Stimulated activated CD8-positive, alpha-beta memory T cell treated with anti-CD3 and anti-CD28 coated beads, Interleukin-7, amount 100 ng/mL, for 48 hours (primary cell): Measurements from ENCODE around the gene HPSE2.

Experiments
- DNase-seq, 2 donors: peaks; one replicate each; pipeline ENCODE4 v3.0.0-alpha.2; 2020; ENCODE audit warnings: low read depth in 1 of 2; ENCODE audit errors: extremely low read depth in 1 of 2

Gene HPSE2

GRCh38 chr10:98855403-98856189 lies 380.1 kb downstream of the HPSE2 start:
- no peak for DNase-seq

GRCh38 chr10:98852686-98853085 lies 383.0 kb downstream of the HPSE2 start:
- DNase-seq = no peak

DNA sequence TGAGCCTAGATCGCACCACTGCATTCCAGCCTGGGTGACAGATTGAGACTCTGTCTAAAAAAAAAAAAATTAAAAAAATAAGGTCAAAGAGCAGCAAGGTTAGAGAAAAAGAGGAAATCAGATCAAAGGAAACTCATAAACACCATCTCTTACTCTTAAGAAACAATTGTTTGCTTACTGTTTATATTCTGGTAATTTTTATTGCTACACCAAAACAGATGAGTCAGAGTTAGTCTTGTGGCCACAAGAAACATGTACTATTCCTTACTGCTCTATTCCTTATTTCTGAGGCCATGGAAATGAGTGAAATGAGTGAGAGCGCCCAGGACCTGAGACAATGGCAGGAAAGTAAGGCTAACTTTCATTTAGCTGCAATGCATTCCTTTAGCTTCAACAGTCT lies 387.3 kb downstream of the HPSE2 start:
- no peak for DNase-seq

GRCh38 chr10:98846787-98847186 lies 388.9 kb downstream of the HPSE2 start:
- DNase-seq = no peak

- DNase-seq = no peak
Measured at GRCh38 chr10:98833542-98833941, 402.1 kb downstream of the HPSE2 start.

DNA sequence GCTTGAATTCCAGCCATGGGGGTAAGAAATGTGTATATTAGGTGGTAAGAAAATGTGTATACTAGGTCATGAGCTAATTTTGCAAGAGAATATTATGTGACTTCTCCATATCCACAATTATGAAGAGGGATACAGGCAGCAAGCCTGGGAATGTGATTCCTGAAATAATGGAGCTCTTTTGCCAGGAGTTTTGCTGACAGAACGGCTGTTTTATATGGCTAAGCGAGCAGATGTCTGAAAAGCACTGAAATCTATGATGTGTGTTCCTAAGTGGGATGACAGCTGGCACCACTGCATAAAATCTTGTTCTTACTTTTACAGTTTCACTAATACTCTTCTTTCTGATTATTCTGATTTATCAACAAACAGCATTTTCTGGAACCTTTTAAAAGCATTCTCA lies 402.9 kb downstream of the HPSE2 start:
- no peak for DNase-seq

DNA sequence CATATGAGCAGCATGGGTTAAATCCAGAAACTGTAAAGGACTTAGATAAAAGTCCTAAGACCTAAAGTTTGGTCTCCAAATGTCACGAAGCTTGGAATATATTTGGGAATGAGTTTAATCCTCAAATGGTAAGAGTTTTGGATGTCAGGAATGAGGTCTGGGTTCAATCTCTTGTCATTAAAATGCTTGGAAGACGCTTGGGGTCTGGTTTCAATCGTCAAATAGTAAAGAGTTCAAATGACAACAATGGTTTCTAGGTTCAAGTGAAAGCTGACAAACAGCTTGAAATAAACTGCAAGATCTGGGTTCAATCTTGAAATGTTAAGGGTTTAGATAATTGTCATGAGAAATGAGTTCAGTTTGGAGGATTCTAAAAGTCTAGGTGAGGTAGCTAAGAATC lies 403.5 kb downstream of the HPSE2 start:
- no peak for DNase-seq

GRCh38 chr10:98831391-98831790 lies 404.3 kb downstream of the HPSE2 start:
- DNase-seq = no peak

- no peak for DNase-seq
Measured at GRCh38 chr10:98825741-98826140, 409.9 kb downstream of the HPSE2 start.

DNA sequence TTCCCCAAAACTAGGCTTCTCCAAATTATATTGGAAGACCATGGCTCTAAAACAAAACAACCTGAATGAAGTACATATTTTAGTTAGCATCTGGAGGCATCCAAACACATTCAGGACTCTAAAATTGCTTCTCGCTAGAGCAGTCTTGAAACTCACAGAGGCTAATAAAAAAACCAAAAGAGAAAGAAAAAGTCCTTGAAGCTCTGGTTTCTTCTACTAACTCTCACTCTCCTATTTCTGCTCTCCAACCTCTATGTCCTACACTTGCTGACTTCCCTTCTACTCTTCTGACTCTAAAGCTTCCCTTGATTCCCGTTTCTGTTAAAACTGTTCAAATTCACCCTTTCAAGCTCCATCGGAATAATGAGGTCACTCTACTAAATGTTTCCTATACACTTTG lies 418.3 kb downstream of the HPSE2 start:
- no peak for DNase-seq

GRCh38 chr10:98815039-98815885 lies 420.4 kb downstream of the HPSE2 start:
- no peak for DNase-seq

DNA sequence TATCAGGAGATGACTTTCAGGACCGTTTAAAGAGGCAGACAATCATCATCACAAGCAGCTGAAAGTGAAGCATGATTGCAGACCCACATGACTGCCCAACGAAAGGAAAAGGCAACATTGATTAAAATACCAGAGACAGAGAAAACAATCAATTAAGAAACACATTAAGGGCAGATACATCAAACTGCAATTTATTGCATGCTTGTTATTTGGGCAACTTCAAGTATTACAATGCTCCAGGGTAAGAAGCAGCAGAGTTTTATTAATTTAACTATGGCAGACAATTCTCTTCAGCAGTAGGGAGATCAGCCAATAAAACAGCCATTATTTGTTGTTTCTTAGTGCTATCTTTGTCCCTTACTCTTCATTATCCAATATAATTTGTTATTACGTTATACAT lies 421.2 kb downstream of the HPSE2 start:
- DNase-seq = no peak

DNA sequence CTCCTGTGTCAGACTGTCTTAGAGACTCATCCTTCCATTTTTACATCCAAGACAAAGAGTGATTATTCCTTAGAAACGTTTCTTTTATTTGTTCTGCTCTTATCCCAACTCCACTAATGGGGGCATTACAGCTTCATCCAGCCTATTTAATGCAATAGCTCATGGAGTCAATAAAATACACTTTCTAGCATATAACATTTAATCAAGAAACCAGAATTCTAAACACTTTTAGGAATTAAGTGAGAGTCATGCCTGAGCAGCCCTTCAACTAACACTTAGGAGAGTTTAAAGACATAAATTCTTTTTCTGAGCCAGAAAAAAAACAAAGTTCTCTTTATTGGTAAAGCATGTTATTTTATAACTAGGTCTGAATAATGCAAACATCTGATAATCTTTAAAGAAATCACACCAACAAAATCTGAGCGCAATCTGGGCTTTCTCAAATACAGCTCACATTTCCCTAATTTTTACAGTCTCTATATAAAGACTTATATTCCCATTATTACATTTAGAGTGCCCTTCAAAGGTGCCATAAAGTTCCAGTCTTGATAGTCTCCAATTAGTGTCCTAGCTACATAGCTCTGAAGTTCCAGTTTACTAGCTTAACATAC lies 427.3 kb downstream of the HPSE2 start:
- no peak for DNase-seq

DNA sequence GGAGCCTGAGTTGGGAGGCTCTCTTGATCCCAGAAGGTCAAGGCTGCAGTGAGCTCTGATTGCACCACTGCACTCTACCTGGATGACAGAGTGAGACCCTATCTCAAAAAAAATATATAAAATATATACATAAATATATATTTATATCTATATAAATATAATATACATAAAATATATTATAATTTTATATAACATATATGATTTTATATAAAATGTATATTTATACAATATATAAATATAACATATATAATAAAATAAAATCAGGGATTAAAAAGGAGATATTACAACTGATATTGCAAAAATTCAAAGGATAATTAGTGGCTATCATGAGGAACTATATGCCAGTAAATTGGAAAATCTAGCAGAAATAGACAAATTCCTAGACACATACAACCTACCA lies 435.4 kb downstream of the HPSE2 start:
- DNase-seq = no peak

DNA sequence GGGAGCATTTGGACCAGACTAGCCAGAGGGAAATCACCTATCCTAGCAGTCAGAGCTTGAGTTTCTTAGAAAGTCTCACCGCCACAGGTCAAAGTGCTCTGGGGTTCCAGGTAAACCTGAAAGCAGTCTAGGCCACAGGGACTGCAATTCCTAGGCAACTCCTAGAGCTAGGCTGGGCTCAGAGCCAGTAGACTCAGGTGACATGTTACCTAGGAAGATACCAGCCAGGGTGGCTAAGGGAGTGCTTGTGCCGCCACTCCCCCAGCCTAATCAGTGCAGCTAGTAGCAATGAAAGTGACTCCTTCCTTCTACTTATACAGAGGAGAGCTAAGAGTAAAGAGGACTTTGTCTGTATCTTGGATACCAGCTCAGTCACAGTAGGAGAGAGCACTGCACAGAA lies 440.2 kb downstream of the HPSE2 start:
- DNase-seq = no peak

- no peak for DNase-seq
Measured at GRCh38 chr10:98790817-98791216, 444.8 kb downstream of the HPSE2 start.

DNA sequence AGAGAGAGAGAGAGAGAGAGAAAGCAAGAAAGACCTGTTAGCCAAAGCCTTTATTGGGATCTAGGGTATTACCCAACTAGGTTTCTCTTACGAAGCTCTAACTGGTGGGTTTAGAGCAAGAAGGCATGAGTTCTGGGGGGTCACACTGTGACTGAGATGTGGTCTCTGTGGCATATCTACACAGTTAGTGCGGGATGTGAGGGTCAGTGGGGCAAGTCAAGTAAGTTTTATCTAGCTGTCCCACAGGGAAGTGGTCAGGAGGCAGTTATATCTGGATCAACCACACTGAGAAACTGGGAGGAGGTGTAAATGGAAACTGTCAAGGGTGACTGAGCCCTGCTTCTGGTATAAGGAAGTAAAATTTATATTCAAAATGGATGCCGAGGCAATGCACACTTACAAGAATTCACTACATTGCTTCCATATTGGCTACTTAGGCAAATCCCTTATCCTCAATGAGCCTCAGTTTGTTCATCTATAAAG lies 457.3 kb downstream of the HPSE2 start:
- no peak for DNase-seq

DNA sequence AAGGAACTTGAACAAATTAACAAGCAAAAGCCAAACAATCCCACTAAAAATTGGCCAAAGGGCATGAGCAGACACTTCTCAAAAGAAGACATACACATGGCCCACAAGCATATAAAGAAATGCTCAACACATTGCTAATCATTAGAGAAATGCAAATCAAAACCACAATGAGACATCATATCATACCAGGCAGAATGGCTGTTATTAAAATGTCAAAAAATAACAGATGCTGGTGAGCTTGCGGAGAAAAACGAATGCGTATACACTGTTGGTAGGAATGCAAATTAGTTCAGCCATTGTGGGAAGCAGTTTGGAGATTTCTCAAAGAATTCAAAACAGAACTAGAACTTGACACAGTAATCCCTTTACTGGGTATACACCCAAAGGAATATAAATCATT lies 477.2 kb downstream of the HPSE2 start:
- no peak for DNase-seq

DNA sequence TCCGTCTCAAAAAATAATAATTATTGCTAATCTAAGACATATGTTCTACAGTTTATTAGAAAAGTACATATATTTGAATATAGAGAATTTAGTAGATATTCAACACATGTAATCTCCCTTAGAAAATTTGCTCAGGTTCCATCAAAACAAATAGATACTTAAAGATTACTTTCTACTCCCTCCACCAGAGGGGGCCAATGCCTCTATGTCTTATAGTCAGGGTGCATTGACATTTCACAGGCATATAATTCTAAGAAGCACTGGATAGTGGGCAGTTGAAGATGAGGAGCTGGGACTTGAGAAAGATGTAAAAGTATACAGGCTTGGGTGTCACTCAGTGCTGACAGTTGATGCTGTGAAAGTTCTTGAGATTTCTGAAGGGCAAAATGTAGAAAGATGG lies 487.4 kb downstream of the HPSE2 start:
- DNase-seq = no peak

DNA sequence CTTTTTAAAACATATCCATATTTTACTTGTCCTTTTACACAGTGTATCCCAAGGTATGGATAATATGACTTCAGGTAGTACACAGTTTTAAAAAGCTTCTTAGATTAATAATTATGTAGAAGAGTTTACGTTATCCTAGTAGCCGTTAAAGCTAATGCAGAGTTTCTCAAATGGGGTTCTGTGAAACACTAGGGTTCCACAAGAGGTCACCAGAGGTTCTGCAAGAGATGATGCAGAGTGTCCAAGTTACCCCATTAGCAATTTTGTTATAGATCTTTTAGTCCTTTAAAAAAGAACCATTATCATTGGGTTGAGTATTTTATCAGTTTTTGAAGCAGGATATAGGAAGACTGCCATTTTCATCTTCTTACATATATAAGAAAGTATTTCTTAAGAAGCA lies 490.0 kb downstream of the HPSE2 start:
- no peak for DNase-seq

DNA sequence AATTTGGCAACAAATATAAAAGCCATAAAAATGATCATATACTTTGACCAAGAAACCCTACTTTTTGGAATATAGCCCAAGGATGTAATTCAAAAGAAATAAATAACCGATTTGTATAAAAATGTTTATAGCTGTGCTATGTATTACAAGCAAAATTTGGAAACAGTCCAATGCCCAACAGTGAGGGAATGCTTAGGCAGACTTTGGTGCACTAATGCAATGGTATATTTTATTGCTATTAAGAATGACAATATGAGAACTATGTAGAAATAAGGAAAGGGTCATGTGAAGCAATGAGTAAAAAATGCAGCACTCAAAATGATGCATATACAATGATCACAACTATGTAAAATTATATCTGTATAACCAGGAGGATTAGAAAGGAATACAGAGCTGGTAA lies 515.1 kb downstream of the HPSE2 start:
- DNase-seq = no peak

DNA sequence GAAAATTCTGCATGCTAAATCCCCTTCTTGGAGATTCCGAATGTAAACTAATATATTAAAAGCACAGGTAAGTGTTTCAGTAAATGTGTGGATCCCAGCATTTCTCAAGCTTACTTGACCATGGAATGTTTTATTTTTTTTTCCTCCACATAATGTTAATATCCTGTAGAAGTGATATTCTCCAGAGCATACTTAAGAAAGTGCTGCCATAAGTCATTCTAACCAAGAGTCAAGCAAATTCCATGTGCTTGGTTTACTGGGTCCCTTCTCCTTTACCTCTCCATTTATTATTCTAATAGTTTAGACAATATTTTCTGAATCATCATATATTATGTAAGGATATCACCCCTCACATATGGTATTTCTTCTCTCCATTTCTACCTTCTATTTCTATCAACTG lies 522.1 kb downstream of the HPSE2 start:
- no peak for DNase-seq
